SU-DHL-6 (cell line): Measurements from ENCODE around the gene SH3PXD2B.

ENCODE experiments used
- EZH2phosphoT487 ChIP-seq: fragments of 200-600 bp; sonication (generic), shearing (Covaris generic); conservative IDR thresholded peaks from 2 replicates; pipeline ENCODE4 v1.6.1; 2018; ENCODE audit warnings: mild to moderate bottlenecking, antibody characterized with exemption, low read length, moderate library complexity, mixed read lengths
- TF ChIP-seq, protein P1 (sequence below): fragments of 200-600 bp; sonication (generic); IDR thresholded peaks from one replicate; pipeline ENCODE4 v1.5.1; 2017; ENCODE audit warnings: antibody characterized with exemption, mild to moderate bottlenecking, low read length, moderate library complexity; ENCODE audit not compliant: insufficient read depth, poor library complexity, severe bottlenecking

DNA sequence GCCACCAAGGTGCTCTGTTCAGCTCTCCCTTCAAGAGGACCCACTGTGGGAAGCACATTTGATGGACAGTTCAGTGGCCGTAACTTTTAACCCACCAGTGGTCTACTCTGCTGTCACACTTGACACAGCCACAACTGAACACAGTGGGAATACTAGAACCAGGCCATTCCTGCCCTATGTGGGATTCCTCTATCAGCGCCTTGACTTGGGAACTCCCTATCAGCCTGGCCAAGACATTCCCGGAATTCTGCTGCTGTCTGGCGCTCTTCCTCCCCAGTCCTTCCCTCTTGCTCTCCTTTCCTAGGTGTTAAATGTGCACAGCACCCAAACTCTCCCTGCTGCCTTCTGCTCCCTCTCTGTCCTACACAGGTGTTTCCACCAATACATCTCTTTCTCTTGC lies 23.1 kb upstream of the SH3PXD2B start:
- TF ChIP-seq, protein P1, sequence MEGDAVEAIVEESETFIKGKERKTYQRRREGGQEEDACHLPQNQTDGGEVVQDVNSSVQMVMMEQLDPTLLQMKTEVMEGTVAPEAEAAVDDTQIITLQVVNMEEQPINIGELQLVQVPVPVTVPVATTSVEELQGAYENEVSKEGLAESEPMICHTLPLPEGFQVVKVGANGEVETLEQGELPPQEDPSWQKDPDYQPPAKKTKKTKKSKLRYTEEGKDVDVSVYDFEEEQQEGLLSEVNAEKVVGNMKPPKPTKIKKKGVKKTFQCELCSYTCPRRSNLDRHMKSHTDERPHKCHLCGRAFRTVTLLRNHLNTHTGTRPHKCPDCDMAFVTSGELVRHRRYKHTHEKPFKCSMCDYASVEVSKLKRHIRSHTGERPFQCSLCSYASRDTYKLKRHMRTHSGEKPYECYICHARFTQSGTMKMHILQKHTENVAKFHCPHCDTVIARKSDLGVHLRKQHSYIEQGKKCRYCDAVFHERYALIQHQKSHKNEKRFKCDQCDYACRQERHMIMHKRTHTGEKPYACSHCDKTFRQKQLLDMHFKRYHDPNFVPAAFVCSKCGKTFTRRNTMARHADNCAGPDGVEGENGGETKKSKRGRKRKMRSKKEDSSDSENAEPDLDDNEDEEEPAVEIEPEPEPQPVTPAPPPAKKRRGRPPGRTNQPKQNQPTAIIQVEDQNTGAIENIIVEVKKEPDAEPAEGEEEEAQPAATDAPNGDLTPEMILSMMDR, result no peak
- no peak for TF ChIP-seq EZH2phosphoT487
